Cardiac muscle cell (in vitro differentiated cells and primary cell): Measurements from ENCODE around the gene TGFBR3. TPM values are rescaled to one million over a fixed set of nuclear protein-coding genes. Genes with fewer than 3 reads are reported as not detected.

Experiments used
- DNase-seq, 2 donors: peaks; one replicate each; pipeline versions ENCODE4 v3.0.0 to v3.0.0-alpha.2; 2010 to 2017; ENCODE audit warnings: low read depth in 1 of 2, low spot score in 1 of 2
- H3K27ac ChIP-seq: fragments of 200-600 bp; sonication (generic); 2 replicates; pipeline ENCODE4 v1.5.1; 2016
- H3K27me3 ChIP-seq: fragments of 200-600 bp; sonication (generic); 2 replicates; pipeline ENCODE4 v1.6.0; 2016; ENCODE audit warnings: control low read depth
- H3K36me3 ChIP-seq: fragments of 200-600 bp; sonication (generic); 2 replicates; pipeline ENCODE4 v1.5.1; 2016; ENCODE audit warnings: control low read depth
- H3K4me1 ChIP-seq: fragments of 200-600 bp; sonication (generic); 2 replicates; pipeline ENCODE4 v1.8.1; 2017; ENCODE audit warnings: low read depth, mild to moderate bottlenecking, mixed run types
- H3K4me3 ChIP-seq: fragments of 200-600 bp; sonication (generic); 2 replicates; pipeline ENCODE4 v1.5.1; 2016; ENCODE audit warnings: mild to moderate bottlenecking
- H3K9me3 ChIP-seq: fragments of 200-600 bp; sonication (generic); 2 replicates; pipeline ENCODE4 v1.5.1; 2017; ENCODE audit warnings: low read depth, mild to moderate bottlenecking, control low read depth
- CTCF ChIP-seq: IDR thresholded peaks from 2 replicates; pipeline ENCODE4 v1.5.1; 2012; ENCODE audit warnings: low read depth, mild to moderate bottlenecking, low read length
- polyA plus RNA-seq: library from polyadenylated mRNA; unstranded; fragments of >200 nt; fragmentation: Nextera tagmentation; extraction: Ambion mirVana; gene quantifications from 2 replicates; pipeline ENCODE4 v1.2.1, GENCODE V29; 2016
- total RNA-seq: library from RNA; depleted of rRNA; stranded (reverse); fragments of >200 nt; gene quantifications from 2 replicates; pipeline ENCODE4 v1.2.3, GENCODE V29; 2016

The TGFBR3 gene
- total and polyA plus RNA-seq, 2 experiments from 2014 or later: 10.3 to 11.8 TPM

- H3K36me3 ChIP-seq: no peaks in the 10 kb centered on the region
- H3K27me3 ChIP-seq: no peaks in the 10 kb centered on the region
- H3K4me1 ChIP-seq: no peaks in the 10 kb centered on the region
- DNase-seq: peak in 1 of 2 donors; percentile 74
- H3K27ac ChIP-seq: no peak overlapping the region
- no peak overlapping the region for H3K4me3 ChIP-seq
- no peaks in the 10 kb centered on the region for H3K9me3 ChIP-seq
- no peak for TF ChIP-seq CTCF
Measured at GRCh38 chr1:91864017-91864700, 21.8 kb downstream of the TGFBR3 start.

DNA sequence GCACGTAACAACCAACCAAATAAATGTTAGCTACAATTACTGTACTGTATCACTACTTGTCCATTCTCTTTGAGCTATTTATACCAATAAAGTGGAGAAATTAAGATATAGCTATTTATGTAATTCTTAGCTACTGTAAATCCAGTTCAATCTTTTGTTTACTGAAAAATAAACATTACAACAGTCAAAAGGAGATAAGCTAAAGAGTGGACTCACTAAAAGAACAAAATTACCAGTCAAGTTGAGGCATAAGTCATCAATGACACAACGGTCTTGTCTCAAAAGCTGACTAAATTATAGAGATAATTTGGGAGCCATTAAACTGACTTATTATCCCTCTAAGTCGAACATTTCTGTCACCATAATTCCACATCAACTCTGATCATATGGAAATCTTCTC is 22.5 kb downstream of the TGFBR3 start:
- H3K36me3 ChIP-seq: no peaks in the 10 kb centered on the region
- no peak for TF ChIP-seq CTCF
- H3K4me1 ChIP-seq: no peaks in the 10 kb centered on the region
- H3K9me3 ChIP-seq: no peaks in the 10 kb centered on the region
- no peaks in the 10 kb centered on the region for H3K27me3 ChIP-seq
- no peak overlapping the region for H3K27ac ChIP-seq
- no peak overlapping the region for H3K4me3 ChIP-seq
- DNase-seq: no peak

- DNase-seq: no peak
- H3K4me1 ChIP-seq: no peaks in the 10 kb centered on the region
- no peaks in the 10 kb centered on the region for H3K36me3 ChIP-seq
- H3K9me3 ChIP-seq: no peaks in the 10 kb centered on the region
- TF ChIP-seq CTCF: no peak
- H3K4me3 ChIP-seq: no peak overlapping the region
- no peaks in the 10 kb centered on the region for H3K27me3 ChIP-seq
- H3K27ac ChIP-seq: no peak overlapping the region
Measured at GRCh38 chr1:91862120-91862519, 23.8 kb downstream of the TGFBR3 start.

- Histone ChIP-seq H3K9me3 (no peaks in the 10 kb centered on the region), H3K27me3 (no peaks in the 10 kb centered on the region), H3K4me3 (no peak overlapping the region), H3K36me3 (no peaks in the 10 kb centered on the region), H3K4me1 (no peaks in the 10 kb centered on the region), H3K27ac (no peak overlapping the region)
- TF ChIP-seq CTCF: no peak
- DNase-seq: no peak
Measured at GRCh38 chr1:91857557-91858239, 28.3 kb downstream of the TGFBR3 start.

DNA sequence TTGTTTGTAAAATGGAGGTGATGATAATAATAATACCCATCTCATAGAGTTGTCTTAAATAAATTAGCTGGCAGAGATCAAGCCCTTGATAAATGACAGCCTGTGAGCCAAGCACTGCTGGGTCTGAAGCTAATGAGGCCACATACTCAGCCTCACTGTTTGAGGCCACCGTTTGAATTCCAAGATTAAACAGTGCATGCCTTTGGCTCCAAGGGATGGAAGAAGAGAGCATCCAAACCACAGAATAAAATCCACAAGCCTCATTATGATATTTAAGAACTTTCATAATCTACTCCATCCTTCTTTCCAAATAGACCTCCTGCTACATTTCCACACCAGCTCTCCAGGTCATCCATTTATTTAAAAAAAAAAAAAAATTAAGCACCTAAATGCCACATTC is 29.0 kb downstream of the TGFBR3 start:
- TF ChIP-seq CTCF: no peak
- DNase-seq: peak in 1 of 2 donors; percentile 18
- H3K9me3 ChIP-seq: no peaks in the 10 kb centered on the region

More for the DNA sequence above, 29.0 kb downstream of the TGFBR3 start:
- Histone ChIP-seq H3K4me1 (no peaks in the 10 kb centered on the region), H3K27ac (no peak overlapping the region), H3K27me3 (no peaks in the 10 kb centered on the region), H3K4me3 (no peak overlapping the region), H3K36me3 (no peaks in the 10 kb centered on the region)
